K562 (cell line): Measurements from ENCODE around the gene KRTAP4-12. TPM values are rescaled to one million over a fixed set of nuclear protein-coding genes. Genes with fewer than 3 reads are reported as not detected.

Experiments used
- ATAC-seq: fragments of 200-7000 bp; cut with Tn5 transposase; 3 replicates; pipeline ENCODE4 v1.9.1; 2020; ENCODE audit warnings: moderate library complexity
- BruUV-seq: library from RNA; stranded (reverse); fragments of 400-500 nt; replicated peaks from 2 replicates; lab custom pipeline; 2021; lab: Mats Ljungman, UMichigan
- CTCF ChIA-PET: fragments of 300-600 bp; formaldehyde crosslinking; extraction: SDS; loops from one replicate; lab custom pipeline; 2021; ENCODE audit warnings: low intra/inter-chr PET ratio; lab: Yijun Ruan, JAX
- POLR2A ChIA-PET: fragments of 300-600, 350-650 bp; sonication (Branson Sonifier 250); formaldehyde crosslinking; extraction: SDS; loops from one replicate; lab custom pipeline; 2021; ENCODE audit warnings: antibody characterized with exemption, inconsistent platforms; lab: Yijun Ruan, JAX
- DNase-seq, 4 experiments: peaks; one replicate each; pipeline versions ENCODE4 v3.0.0 to v3.0.0-alpha.2; 2011 to 2018; ENCODE audit warnings: low spot score in 3 of 4, mixed read lengths in 3 of 4; ENCODE audit errors: extremely low read depth in 1 of 4
- FAIRE-seq: peaks from 2 replicates; lab custom pipeline; 2011; peaks lifted over from hg19 to GRCh38; lab: Jason Lieb, UNC
- H2AFZ ChIP-seq: 2 replicates; pipeline ENCODE4 v1.6.0; 2011; ENCODE audit warnings: low read depth, low read length, control low read depth, inconsistent platforms
- H3K27ac ChIP-seq: fragments of 200-600 bp; 3 replicates; pipeline ENCODE4 v1.8.0; 2011; ENCODE audit warnings: low read depth, mild to moderate bottlenecking, control low read depth, inconsistent platforms, low read length, moderate library complexity, mixed read lengths; ENCODE audit errors: extremely low read depth
- H3K27me3 ChIP-seq, 2 experiments: fragments of 300-600 bp in 1 of 2; 2 replicates in 1 of 2; 3 replicates in 1 of 2; pipeline versions ENCODE4 v1.6.0 to v1.8.0; 2011; ENCODE audit warnings: inconsistent platforms in 2 of 2, low read length in 2 of 2, mild to moderate bottlenecking in 1 of 2, mixed read lengths in 1 of 2, moderate library complexity in 1 of 2; ENCODE audit not compliant: control insufficient read depth in 2 of 2, insufficient read depth in 2 of 2
- H3K36me3 ChIP-seq: fragments of 300-600 bp; 3 replicates; pipeline ENCODE4 v1.8.0; 2011; ENCODE audit warnings: mild to moderate bottlenecking, low read length, inconsistent platforms; ENCODE audit not compliant: control insufficient read depth, insufficient read depth
- H3K4me1 ChIP-seq, 2 experiments: fragments of 200-600 bp in 1 of 2; replicated peaks in 1 of 2; 2 replicates in 1 of 2; 3 replicates in 1 of 2; pipeline versions ENCODE4 v1.5.1 to v1.8.0; 2011; ENCODE audit warnings: inconsistent platforms in 2 of 2, low read length in 2 of 2, mild to moderate bottlenecking in 1 of 2, mixed read lengths in 1 of 2, moderate library complexity in 1 of 2; ENCODE audit not compliant: control insufficient read depth in 2 of 2, insufficient read depth in 2 of 2
- H3K4me2 ChIP-seq: 2 replicates; pipeline ENCODE4 v1.6.1; 2011; ENCODE audit warnings: low read length, control low read depth, inconsistent platforms, mixed read lengths; ENCODE audit not compliant: insufficient read depth
- H3K4me3 ChIP-seq: fragments of 200-600 bp; sonication (generic), shearing (Covaris generic); 2 replicates; pipeline ENCODE4 v1.5.1; 2016; ENCODE audit warnings: control low read depth, inconsistent platforms
- H3K79me2 ChIP-seq: fragments of 200-600 bp; 3 replicates; pipeline ENCODE4 v1.8.0; 2011; ENCODE audit warnings: low read length, inconsistent platforms; ENCODE audit not compliant: control insufficient read depth, insufficient read depth
- H3K9ac ChIP-seq, 2 experiments: 2 replicates each; pipeline versions ENCODE4 v1.6.0 to v1.6.1; 2011; ENCODE audit warnings: low read depth in 2 of 2, low read length in 2 of 2, control low read depth in 1 of 2, inconsistent platforms in 1 of 2, mild to moderate bottlenecking in 1 of 2, mixed read lengths in 1 of 2; ENCODE audit not compliant: insufficient read depth in 1 of 2
- H3K9me1 ChIP-seq: one replicate; pipeline ENCODE4 v1.6.0; 2011; ENCODE audit warnings: inconsistent platforms, mild to moderate bottlenecking, low read length, moderate library complexity; ENCODE audit not compliant: control insufficient read depth, insufficient read depth
- H3K9me3 ChIP-seq: replicated peaks from 2 replicates; pipeline ENCODE4 v1.5.1; 2011; ENCODE audit warnings: low read depth, low read length, inconsistent platforms; ENCODE audit not compliant: control insufficient read depth, insufficient read depth
- H4K20me1 ChIP-seq: replicated peaks from 2 replicates; pipeline ENCODE4 v1.6.1; 2011; ENCODE audit warnings: low read length, inconsistent platforms, mixed read lengths; ENCODE audit not compliant: control insufficient read depth, insufficient read depth
- ETV5 ChIP-seq: sonication (generic); formaldehyde crosslinking; IDR thresholded peaks from 2 replicates; pipeline ENCODE4 v1.4.0; 2020; ENCODE audit warnings: low read depth, mild to moderate bottlenecking, missing genetic modification reagents
- GATAD2A ChIP-seq: fragments of 450-650 bp; IDR thresholded peaks from 2 replicates; pipeline ENCODE4 v1.6.1; 2017
- HMG20B ChIP-seq: fragments of 250-450 bp; sonication (Bioruptor Pico); IDR thresholded peaks from 2 replicates; pipeline ENCODE4 v1.5.0; 2021; ENCODE audit warnings: mild to moderate bottlenecking
- KAT8 ChIP-seq: fragments of 450-650 bp; IDR thresholded peaks from 2 replicates; pipeline ENCODE4 v1.6.1; 2016; ENCODE audit warnings: low read depth, mild to moderate bottlenecking
- KLF1 ChIP-seq: fragments of 450-650 bp; IDR thresholded peaks from 2 replicates; pipeline ENCODE4 v1.6.1; 2016; ENCODE audit warnings: missing genetic modification characterization, missing compliant biosample characterization
- MCM2 ChIP-seq: fragments of 450-650 bp; IDR thresholded peaks from 2 replicates; pipeline ENCODE4 v1.6.1; 2017; ENCODE audit warnings: low read depth, mild to moderate bottlenecking
- MCM7 ChIP-seq, 2 experiments: fragments of 450-650 bp; IDR thresholded peaks; 2 replicates each; pipeline ENCODE4 v1.6.1; 2016 to 2018
- NFYB ChIP-seq: IDR thresholded peaks from 2 replicates; pipeline ENCODE4 v1.6.1; 2011; ENCODE audit warnings: mild to moderate bottlenecking, moderate library complexity; ENCODE audit not compliant: insufficient read length; ENCODE audit errors: extremely low read depth
- POU5F1 ChIP-seq: fragments of 150-350 bp; IDR thresholded peaks from 2 replicates; pipeline ENCODE4 v1.6.1; 2014; ENCODE audit warnings: borderline replicate concordance, low read length, low read depth, mild to moderate bottlenecking; ENCODE audit not compliant: partially characterized antibody
- SIN3B ChIP-seq: fragments of 450-650 bp; IDR thresholded peaks from 2 replicates; pipeline ENCODE4 v1.6.1; 2017; ENCODE audit warnings: low read depth, mild to moderate bottlenecking, moderate library complexity
- SRSF9 ChIP-seq: fragments of 200-400 bp; formaldehyde crosslinking; IDR thresholded peaks from 2 replicates; pipeline ENCODE4 v1.6.1; 2017; ENCODE audit warnings: low read depth, low read length, borderline replicate concordance
- TOE1 ChIP-seq, 2 experiments: fragments of 450-650 bp in 1 of 2; sonication (generic) in 1 of 2; formaldehyde crosslinking in 1 of 2; IDR thresholded peaks; 2 replicates each; pipeline versions ENCODE4 v1.7.1 to v1.8.0; 2016 to 2022; ENCODE audit warnings: borderline replicate concordance in 2 of 2, mild to moderate bottlenecking in 2 of 2, antibody characterized with exemption in 1 of 2, inconsistent platforms in 1 of 2, low read depth in 1 of 2, missing genetic modification reagents in 1 of 2, moderate library complexity in 1 of 2
- ZKSCAN1 ChIP-seq: fragments of 150-350 bp; IDR thresholded peaks from 2 replicates; pipeline ENCODE4 v1.6.1; 2016; ENCODE audit warnings: low read depth, low read length
- ZKSCAN8 ChIP-seq: fragments of 200-800 bp; sonication (Bioruptor generic); IDR thresholded peaks from 2 replicates; pipeline ENCODE4 v1.6.1; 2016; ENCODE audit warnings: missing genetic modification characterization, missing compliant biosample characterization
- ZNF609 ChIP-seq: sonication (generic); formaldehyde crosslinking; IDR thresholded peaks from 2 replicates; pipeline ENCODE4 v1.8.1; 2023; ENCODE audit warnings: missing genetic modification reagents, mild to moderate bottlenecking, borderline replicate concordance
- ZNF830 ChIP-seq: fragments of 250-450 bp; sonication (Bioruptor Pico); IDR thresholded peaks from 2 replicates; pipeline ENCODE4 v1.5.0; 2021; ENCODE audit warnings: mild to moderate bottlenecking
- WGBS: fragments of 100-300 bp; shearing (Covaris generic); methylation state at CpG from one replicate; pipeline ENCODE4 v1.1.6; 2016; ENCODE audit warnings: low coverage, mixed read lengths; ENCODE audit not compliant: insufficient coverage; ENCODE audit errors: missing lambda C conversion rate; 5-methylcytosine and 5-hydroxymethylcytosine counted together
- in situ Hi-C: fragments of 300-500 bp; cut with MboI; formaldehyde crosslinking; loops from 4 replicates; pipeline ENCODE4 v1.15.0; 2018; ENCODE audit warnings: inconsistent platforms, mixed read lengths
- intact Hi-C: fragments of 100-400 bp; cut with micrococcal nuclease; formaldehyde crosslinking; loops from 2 replicates; pipeline ENCODE4 v1.14.2; 2022
- polyA plus RNA-seq, 8 experiments: library from polyadenylated mRNA; depleted of rRNA in 4 of 8; stranded (reverse) in 5 of 8; unstranded in 3 of 8; fragments of >200 nt; fragmentation: Nextera tagmentation in 2 of 8; fragmentation: Illumina TruSeq in 1 of 8; extraction: Ambion mirVana in 2 of 8; extraction: Trizol in 1 of 8; gene quantifications; 2 replicates each; pipeline versions ENCODE4 v1.2.1 to v1.2.3, GENCODE V29; 2011 to 2014; ENCODE audit warnings: inconsistent platforms in 1 of 8, missing spikeins in 1 of 8
- total RNA-seq, 7 experiments: library from RNA; depleted of rRNA in 6 of 7; stranded (reverse); fragments of >200 nt in 6 of 7; fragmentation: Illumina TruSeq in 2 of 7; extraction: Trizol in 2 of 7; gene quantifications; 2 replicates each; pipeline versions ENCODE4 v1.2.1 to v1.2.3, GENCODE V29; 2011 to 2021; ENCODE audit warnings: low replicate concordance in 1 of 7

Gene KRTAP4-12
- total and polyA plus RNA-seq, 9 of the 15 experiments (the other 6 are each of a cell fraction or from before 2014, with no cell fraction given), result not detected

- ChIA-PET CTCF (no interaction called here), POLR2A (no interaction called here)
- no peaks in the 10 kb centered on the region for H3K9me3 ChIP-seq
- BruUV-seq, result no TSS peak
- WGBS, result 0% methylated on average over 2 of the region's 2 CpGs
- H3K4me3 ChIP-seq, result no peak overlapping the region
- intact Hi-C loops (no loop called here), in situ Hi-C loops (no loop called here)
- ATAC-seq (no peak), DNase-seq (no peak), FAIRE-seq (no peak)
- H3K79me2 ChIP-seq, result no peaks in the 10 kb centered on the region
- H3K4me2 ChIP-seq, result no peak overlapping the region
- H4K20me1 ChIP-seq, result no peaks in the 10 kb centered on the region
- no peak overlapping the region for H3K9ac ChIP-seq
- no peak overlapping the region for H3K27ac ChIP-seq
- no peaks in the 10 kb centered on the region for H3K4me1 ChIP-seq
- H3K36me3 ChIP-seq, result no peaks in the 10 kb centered on the region
- H3K9me1 ChIP-seq, result no peaks in the 10 kb centered on the region
- no peak overlapping the region for H2AFZ ChIP-seq
- no peaks in the 10 kb centered on the region; a peak in 1 of 5 replicates for H3K27me3 ChIP-seq
- TF ChIP-seq GATAD2A (no peak), NFYB (no peak), KAT8 (no peak), SIN3B (no peak), ZKSCAN8 (CRISPR knock-in tag) (no peak), MCM2 (no peak), ZKSCAN1 (no peak), HMG20B (CRISPR knock-in tag) (no peak), TOE1 (IDR thresholded peaks at IDR 0.05; ENCODE audit: borderline replicate concordance) (no peak), TOE1 (CRISPR knock-in tag; IDR thresholded peaks at IDR 0.05; ENCODE audit: borderline replicate concordance, low read depth) (no peak), MCM7 (IDR thresholded peaks at IDR 0.05) (no peak), POU5F1 (no peak), ZNF609 (CRISPR knock-in tag) (no peak), ZNF830 (CRISPR knock-in tag) (no peak), KLF1 (no peak), ETV5 (CRISPR knock-in tag) (no peak), SRSF9 (no peak)
These were observed 50.3 kb downstream of the KRTAP4-12 start for GRCh38 chr17:41073676-41074075.
